Measurements from ENCODE around the gene AKAP8L.

DNA sequence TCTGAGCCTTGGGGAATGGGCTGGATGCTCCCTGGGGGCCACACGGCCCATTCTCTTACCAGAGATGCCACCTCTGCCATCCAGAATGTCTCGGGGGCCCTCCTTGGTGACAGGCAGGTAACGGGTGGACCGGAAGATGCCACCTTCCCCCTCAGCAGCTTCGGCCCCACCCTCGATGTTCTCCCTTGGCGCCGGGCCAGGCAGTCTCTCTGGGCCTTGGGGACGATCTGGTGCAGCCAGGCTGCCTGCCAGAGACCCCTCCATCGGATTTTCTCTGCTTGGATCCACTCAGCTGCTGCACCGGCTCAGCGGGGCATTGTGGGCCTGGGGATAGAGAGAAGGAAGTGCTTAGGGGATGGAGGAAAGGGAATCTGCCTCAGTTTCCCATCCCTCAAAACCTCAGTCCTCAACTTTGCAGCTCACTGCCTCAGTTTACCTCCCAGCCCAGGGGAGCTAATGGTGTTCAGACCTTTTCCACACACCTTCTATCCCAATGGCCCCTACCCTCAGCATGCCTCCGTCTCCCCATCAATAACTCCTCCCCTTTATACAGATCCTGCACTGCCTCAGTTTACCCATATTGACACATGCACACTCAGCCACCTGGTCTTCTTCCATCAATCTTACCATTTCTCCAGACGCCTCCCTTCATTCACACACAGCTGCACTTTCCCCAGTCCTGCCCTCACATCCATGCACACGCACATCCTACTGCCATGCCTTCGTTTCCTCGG is 29.4 kb upstream of the AKAP8L start:
- TF ChIP-seq, protein P1, sequence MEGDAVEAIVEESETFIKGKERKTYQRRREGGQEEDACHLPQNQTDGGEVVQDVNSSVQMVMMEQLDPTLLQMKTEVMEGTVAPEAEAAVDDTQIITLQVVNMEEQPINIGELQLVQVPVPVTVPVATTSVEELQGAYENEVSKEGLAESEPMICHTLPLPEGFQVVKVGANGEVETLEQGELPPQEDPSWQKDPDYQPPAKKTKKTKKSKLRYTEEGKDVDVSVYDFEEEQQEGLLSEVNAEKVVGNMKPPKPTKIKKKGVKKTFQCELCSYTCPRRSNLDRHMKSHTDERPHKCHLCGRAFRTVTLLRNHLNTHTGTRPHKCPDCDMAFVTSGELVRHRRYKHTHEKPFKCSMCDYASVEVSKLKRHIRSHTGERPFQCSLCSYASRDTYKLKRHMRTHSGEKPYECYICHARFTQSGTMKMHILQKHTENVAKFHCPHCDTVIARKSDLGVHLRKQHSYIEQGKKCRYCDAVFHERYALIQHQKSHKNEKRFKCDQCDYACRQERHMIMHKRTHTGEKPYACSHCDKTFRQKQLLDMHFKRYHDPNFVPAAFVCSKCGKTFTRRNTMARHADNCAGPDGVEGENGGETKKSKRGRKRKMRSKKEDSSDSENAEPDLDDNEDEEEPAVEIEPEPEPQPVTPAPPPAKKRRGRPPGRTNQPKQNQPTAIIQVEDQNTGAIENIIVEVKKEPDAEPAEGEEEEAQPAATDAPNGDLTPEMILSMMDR (IDR thresholded peaks at IDR 0.05), result no peak
- TF ChIP-seq POLR2A (IDR thresholded peaks at IDR 0.05), result no peak

Measured in heart left ventricle (tissue), 13 donors.